Lung (tissue), 12 donors: ENCODE results near the gene DLEC1. TPM values are rescaled to one million over a fixed set of nuclear protein-coding genes. Genes with fewer than 3 reads are reported as not detected.

Source experiments
- ATAC-seq: fragments of 200-7000 bp; cut with Tn5 transposase; one replicate; pipeline ENCODE4 v1.9.1; 2020; ENCODE audit warnings: moderate number of reproducible peaks; ENCODE audit not compliant: insufficient read depth, low FRiP score
- DNase-seq, 3 donors: peaks; one replicate each; pipeline ENCODE4 v3.0.0-alpha.2; 2013 to 2017
- H3K27ac ChIP-seq, 2 donors: one replicate each; pipeline ENCODE4 v1.5.1; 2013; ENCODE audit warnings: mild to moderate bottlenecking in 2 of 2, moderate library complexity in 2 of 2, control low read depth in 1 of 2, inconsistent platforms in 1 of 2, low read depth in 1 of 2, low read length in 1 of 2
- H3K27me3 ChIP-seq, 3 donors: one replicate each; pipeline ENCODE4 v1.5.1; 2013; ENCODE audit warnings: low read length in 2 of 3; ENCODE audit not compliant: control insufficient read depth in 3 of 3, insufficient read depth in 3 of 3
- H3K36me3 ChIP-seq, 4 donors: one replicate each; pipeline ENCODE4 v1.5.1; 2013; ENCODE audit warnings: low read length in 4 of 4, mild to moderate bottlenecking in 1 of 4, moderate library complexity in 1 of 4; ENCODE audit not compliant: control insufficient read depth in 4 of 4, insufficient read depth in 4 of 4
- H3K4me1 ChIP-seq, 5 donors: one replicate each; pipeline ENCODE4 v1.5.1; 2013; ENCODE audit warnings: low read length in 5 of 5, mild to moderate bottlenecking in 2 of 5, moderate library complexity in 1 of 5; ENCODE audit not compliant: control insufficient read depth in 5 of 5, insufficient read depth in 5 of 5
- H3K4me3 ChIP-seq: one replicate; pipeline ENCODE4 v1.5.1; 2013; ENCODE audit warnings: mild to moderate bottlenecking, control low read depth, moderate library complexity
- H3K9ac ChIP-seq, 2 donors: one replicate each; pipeline ENCODE4 v1.5.1; 2013; ENCODE audit warnings: low read length in 2 of 2, control low read depth in 1 of 2; ENCODE audit not compliant: insufficient read depth in 1 of 2
- H3K9me3 ChIP-seq, 4 donors: one replicate each; pipeline ENCODE4 v1.5.1; 2013; ENCODE audit warnings: low read length in 3 of 4, mild to moderate bottlenecking in 1 of 4, moderate library complexity in 1 of 4; ENCODE audit not compliant: control insufficient read depth in 4 of 4, insufficient read depth in 3 of 4
- WGBS, 2 donors: extraction: QIAGEN DNeasy Blood & Tissue Kit; methylation state at CpG; one replicate each; pipeline ENCODE4 v1.1.7; 2013; 5-methylcytosine and 5-hydroxymethylcytosine counted together
- polyA plus RNA-seq, 2 donors: library from polyadenylated mRNA; stranded (reverse); fragments of 200-250 nt; gene quantifications; one replicate each; pipeline ENCODE4 v1.2.1, GENCODE V29; 2013
- total RNA-seq, 2 donors: library from RNA; depleted of rRNA in 1 of 2; stranded (reverse); fragments of >200 nt in 1 of 2; gene quantifications; one replicate each; pipeline ENCODE4 v1.2.1, GENCODE V29; 2014 to 2021
- TF ChIP-seq, protein P1 (sequence below): IDR thresholded peaks from 2 replicates; pipeline ENCODE4 v1.5.1; 2012; ENCODE audit warnings: mild to moderate bottlenecking; ENCODE audit errors: control extremely low read depth, extremely low read depth
- donor health status: control.
- donor health status: control.
- donor health status: Bipolar disorder and iron deficiency.
- donor health status: healthy.
- donor health status: DM: yes; HTN: yes; CAD: no.

DLEC1 gene
- total and polyA plus RNA-seq, 4 donors: 4.2 to 28.8 (median 8.0) TPM

DNA sequence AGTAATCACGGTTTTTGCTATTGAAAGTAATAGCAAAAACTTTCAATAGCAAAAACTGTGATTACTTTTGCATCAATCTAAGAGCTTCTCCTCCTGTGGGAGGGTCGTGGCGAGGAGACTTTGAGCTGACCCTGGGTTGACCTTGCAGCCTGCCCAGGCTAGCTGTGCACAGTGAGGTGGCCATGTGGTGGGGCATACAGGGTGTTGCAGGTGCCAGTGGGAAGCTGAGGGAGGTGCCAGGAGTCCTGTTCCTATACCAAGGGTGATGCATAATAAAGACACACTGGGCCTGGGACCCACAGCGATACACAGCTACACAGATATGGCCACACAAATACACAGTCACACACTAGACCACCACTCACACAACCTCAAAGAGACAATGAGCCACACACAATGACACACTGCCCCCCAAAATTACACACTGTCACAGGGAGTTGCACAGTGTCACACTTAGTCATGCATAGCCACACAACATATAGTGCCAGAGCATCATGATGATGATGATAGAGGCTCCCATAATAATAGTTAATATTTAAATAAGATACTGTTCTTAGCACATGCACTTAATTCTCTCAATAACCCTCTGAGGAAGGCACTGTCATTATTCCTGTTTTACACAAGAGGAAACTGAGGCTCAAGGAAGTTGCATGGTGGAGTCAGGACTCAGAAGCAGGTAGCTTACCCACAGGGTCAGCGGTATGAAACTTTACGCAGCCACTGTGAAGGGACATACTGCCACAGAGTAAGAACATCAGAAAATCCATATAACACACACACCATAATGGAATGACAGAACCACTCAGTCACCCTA lies 15.9 kb upstream of the DLEC1 start:
- Histone ChIP-seq H3K9ac (peak overlapping the region in 1 of 2 donors; percentile 51), H3K4me1 (peaks cover 0 to 20% (median 10%) of the 10 kb centered on the region in 5 donors), H3K27ac (peak overlapping the region in 1 of 2 donors; percentile 94), H3K4me3 (no peak overlapping the region), H3K9me3 (no peaks in the 10 kb centered on the region), H3K27me3 (no peaks in the 10 kb centered on the region), H3K36me3 (peaks cover 0 to 5% (median 0%) of the 10 kb centered on the region in 4 donors)
- DNase-seq: no peak
- ATAC-seq: no peak
- TF ChIP-seq, protein P1, sequence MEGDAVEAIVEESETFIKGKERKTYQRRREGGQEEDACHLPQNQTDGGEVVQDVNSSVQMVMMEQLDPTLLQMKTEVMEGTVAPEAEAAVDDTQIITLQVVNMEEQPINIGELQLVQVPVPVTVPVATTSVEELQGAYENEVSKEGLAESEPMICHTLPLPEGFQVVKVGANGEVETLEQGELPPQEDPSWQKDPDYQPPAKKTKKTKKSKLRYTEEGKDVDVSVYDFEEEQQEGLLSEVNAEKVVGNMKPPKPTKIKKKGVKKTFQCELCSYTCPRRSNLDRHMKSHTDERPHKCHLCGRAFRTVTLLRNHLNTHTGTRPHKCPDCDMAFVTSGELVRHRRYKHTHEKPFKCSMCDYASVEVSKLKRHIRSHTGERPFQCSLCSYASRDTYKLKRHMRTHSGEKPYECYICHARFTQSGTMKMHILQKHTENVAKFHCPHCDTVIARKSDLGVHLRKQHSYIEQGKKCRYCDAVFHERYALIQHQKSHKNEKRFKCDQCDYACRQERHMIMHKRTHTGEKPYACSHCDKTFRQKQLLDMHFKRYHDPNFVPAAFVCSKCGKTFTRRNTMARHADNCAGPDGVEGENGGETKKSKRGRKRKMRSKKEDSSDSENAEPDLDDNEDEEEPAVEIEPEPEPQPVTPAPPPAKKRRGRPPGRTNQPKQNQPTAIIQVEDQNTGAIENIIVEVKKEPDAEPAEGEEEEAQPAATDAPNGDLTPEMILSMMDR: no peak
- 79 to 88% methylated on average over 6 of the region's 6 CpGs for WGBS, 2 donors

DNA sequence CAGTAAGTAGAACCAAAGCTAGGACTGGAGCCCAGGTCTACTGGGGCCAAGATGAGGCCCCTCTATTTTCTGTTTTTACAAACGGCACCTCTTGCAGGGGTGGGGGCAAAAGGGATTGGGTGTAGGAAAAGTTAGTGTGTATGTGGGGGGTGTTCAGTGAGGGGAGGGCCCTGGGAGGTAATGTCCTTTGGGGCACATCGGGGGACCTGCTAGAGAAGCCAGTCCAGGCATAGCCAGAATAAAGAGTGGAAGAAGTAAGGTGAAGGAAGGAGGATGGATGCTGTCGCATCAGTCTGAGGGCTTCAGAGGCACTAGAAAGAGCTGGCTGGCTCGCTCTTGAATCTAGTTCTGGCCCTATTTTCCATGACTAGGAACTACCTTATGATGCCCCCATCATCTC lies 12.2 kb upstream of the DLEC1 start:
- WGBS, 2 donors: 72 to 73% methylated on average over 4 of the region's 4 CpGs
- ATAC-seq: no peak
- Histone ChIP-seq H3K27ac (no peak overlapping the region), H3K4me1 (peaks cover 0 to 40% (median 30%) of the 10 kb centered on the region in 5 donors), H3K27me3 (no peaks in the 10 kb centered on the region), H3K9ac (no peak overlapping the region), H3K9me3 (no peaks in the 10 kb centered on the region), H3K4me3 (no peak overlapping the region), H3K36me3 (no peaks in the 10 kb centered on the region)
- no peak for DNase-seq
- TF ChIP-seq, protein P1: no peak

DNA sequence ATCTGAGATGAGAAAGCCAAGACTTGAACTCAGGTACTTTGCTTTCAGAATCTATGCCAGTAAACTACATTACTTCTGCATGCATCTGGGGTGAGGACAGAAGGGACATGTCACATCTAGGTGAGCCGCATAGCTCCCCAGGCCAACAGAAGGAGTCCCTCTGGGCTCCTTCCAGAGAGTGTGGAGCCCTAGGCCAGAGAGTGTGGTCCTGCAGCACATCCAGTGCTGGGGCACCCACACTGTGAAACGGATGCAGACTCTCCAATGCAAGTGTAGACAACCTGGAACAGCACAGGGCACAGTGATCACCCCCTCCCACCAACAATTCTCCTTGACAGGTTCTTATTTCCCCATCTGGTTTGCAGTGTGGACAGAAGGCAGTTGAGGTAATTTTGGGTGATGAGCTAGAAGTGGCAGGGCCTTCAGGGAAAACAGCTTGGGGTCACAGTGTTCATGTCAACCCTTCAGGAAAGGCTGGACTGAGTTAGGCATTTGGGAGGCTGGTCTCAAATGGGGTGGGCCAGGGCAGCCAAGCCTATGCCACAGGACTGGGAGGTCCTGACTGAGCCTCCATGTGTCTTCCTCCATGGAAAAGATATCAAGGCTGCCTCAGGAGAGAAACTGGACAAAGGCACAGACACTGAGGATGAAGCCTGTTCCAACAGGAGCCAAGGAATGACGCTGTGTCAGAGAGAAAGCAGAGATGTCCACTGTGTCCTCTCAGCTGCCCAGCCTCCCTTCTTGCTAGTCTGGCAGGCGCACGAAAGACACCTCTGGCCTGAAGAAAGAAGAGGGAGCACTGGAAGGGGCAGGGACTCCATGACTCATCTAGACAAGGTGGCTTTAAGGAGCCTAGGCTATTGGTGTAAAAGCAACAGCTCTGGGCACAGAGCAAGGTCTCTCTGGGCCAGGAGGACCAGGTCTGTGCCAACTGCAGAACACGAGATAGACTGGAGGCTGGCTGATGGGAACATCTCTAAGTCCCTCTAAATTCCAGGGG lies 11.2 kb upstream of the DLEC1 start:
- 91 to 93% methylated on average over 6 of the region's 6 CpGs for WGBS, 2 donors
- H3K9ac ChIP-seq: no peak overlapping the region
- H3K27ac ChIP-seq: no peak overlapping the region
- ATAC-seq (no peak), DNase-seq (no peak)
- TF ChIP-seq, protein P1: no peak
- H3K27me3 ChIP-seq: no peaks in the 10 kb centered on the region
- no peaks in the 10 kb centered on the region for H3K36me3 ChIP-seq
- H3K4me3 ChIP-seq: no peak overlapping the region
- H3K9me3 ChIP-seq: no peaks in the 10 kb centered on the region
- H3K4me1 ChIP-seq: peaks cover 0 to 45% (median 26%) of the 10 kb centered on the region in 5 donors
